Mucosa of gallbladder (tissue), 1 donor: ENCODE data around the gene CD300LB. TPM values are rescaled to one million over a fixed set of nuclear protein-coding genes. Genes with fewer than 3 reads are reported as not detected.
A peak's percentile ranks its signal among the peaks of the same experiment; 100 is the strongest.
"Not testable (repeated sequence)": the region's sequence is repeated elsewhere in the genome, so short reads cannot be mapped to it uniquely, and the experiment has no call there.

Experiments used
- DNase-seq: peaks from one replicate; pipeline ENCODE4 v3.0.0-alpha.2; 2020; ENCODE audit warnings: low spot score
- total RNA-seq: library from RNA; stranded (reverse); gene quantifications from one replicate; pipeline ENCODE4 v1.2.1, GENCODE V29; 2021
- donor health status: DM: no; HTN: no; CAD: no.

CD300LB gene
- total RNA-seq, 1 donor from 2014 or later: 0.49 TPM

DNA sequence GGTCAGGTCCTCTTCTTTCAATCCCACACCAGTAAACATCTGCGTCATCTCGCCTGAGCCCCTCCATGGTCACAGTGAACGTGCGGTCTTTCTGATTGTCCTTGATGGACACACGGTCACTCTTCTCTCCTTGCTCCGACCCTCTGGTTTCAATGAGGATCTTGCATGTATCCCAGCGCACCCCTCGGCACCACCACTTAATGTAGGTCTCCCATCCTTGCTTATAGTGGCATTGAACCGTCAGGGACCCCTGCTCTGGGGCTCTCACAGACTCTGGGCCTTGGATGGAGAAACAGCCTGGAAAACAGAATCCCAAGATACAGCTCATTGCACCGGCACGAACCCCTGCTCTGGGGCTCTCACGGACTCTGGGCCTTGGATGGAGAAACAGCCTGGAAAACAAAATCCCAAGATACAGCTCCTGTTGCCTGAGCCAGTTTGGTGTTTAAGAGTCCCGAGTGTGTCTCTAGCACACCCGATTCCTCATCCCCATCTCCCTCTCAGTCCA is 5.4 kb downstream of the CD300LB start:
- no peak for DNase-seq

- DNase-seq: no peak
Measured at GRCh38 chr17:74525465-74525725, 5.9 kb downstream of the CD300LB start.

GRCh38 chr17:74524653-74525464 is 6.4 kb downstream of the CD300LB start:
- no peak for DNase-seq

DNA sequence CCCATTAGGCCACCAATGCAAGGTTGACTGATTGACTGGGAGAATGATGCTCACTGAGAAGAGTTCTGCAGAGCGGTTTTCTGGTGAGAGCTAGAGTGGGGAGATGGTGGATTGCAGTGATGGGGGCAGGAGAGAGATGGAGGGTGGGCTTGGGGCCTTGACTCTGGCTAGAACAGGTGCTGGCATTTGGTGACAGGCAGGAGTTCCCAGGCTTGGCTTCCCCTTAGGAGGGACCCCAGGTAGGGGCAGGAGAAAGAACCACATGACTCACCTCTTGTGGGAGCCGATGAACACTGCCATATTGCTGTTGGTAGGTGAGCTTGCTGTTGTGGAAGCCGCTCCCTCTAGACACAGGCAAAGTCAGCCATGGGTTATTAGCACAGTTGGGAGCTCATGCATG is 8.0 kb downstream of the CD300LB start:
- DNase-seq: no peak

- DNase-seq: no peak
Measured at GRCh38 chr17:74522381-74523105, 8.7 kb downstream of the CD300LB start.

DNA sequence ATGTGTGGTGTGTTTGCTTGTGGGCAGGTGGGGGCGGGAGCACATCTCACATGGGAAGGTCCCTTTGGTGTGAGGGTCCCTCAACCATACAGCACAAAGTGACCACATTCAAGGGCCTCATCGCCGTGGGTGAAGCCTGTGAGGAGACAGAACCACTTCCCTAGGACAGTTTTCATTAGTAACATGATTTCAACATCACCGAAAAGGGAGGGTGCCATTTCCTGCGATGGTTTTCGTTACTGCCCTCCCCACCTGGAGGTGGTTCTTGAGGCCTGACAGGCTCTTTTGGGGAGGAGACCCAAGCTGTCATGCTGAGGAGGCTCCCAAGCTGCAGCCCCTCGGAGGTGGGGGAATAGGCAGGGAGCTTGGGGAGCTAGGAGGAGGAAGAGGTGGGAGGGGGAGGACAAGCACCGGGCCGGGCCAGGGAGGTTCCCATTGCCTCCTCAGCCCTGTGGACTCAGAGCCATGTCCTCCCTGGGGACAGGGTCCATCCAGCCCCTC is 9.5 kb downstream of the CD300LB start:
- no peak for DNase-seq

DNA sequence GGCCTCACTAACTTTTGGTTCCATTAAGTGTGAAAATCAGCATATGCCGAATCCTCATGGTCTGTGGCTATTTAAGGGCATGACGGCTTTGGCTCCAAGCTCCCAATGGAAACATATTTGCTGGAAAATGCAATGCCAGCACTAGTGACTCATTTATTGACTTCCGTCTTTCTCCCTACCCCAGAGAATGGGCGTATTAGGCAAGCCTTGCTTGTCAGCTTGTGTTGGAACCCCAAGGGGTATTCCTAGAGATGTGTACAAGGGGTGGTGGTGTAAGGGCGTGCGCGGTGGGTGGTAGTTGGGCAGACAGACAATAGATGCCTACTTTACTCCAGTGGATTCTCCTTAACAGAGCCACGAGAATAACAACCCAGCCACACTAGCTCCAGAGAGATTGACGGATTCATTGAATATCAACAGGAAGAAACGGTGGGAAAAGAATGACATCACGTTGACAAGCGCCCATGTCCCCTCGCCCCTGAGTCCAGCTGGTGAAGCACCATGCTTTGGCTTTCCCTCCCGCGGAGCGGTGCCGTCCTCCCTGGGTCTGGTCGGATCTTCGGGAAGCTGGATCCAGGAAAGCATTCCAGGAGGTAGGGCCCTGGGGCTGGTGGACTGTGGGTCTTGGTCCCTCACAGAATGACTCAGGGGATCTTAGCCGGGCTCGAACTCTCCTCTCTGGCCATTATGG is 10.3 kb downstream of the CD300LB start:
- DNase-seq: peak; percentile 30

GRCh38 chr17:74520016-74520434 is 11.2 kb downstream of the CD300LB start:
- DNase-seq: peak; percentile 36

DNA sequence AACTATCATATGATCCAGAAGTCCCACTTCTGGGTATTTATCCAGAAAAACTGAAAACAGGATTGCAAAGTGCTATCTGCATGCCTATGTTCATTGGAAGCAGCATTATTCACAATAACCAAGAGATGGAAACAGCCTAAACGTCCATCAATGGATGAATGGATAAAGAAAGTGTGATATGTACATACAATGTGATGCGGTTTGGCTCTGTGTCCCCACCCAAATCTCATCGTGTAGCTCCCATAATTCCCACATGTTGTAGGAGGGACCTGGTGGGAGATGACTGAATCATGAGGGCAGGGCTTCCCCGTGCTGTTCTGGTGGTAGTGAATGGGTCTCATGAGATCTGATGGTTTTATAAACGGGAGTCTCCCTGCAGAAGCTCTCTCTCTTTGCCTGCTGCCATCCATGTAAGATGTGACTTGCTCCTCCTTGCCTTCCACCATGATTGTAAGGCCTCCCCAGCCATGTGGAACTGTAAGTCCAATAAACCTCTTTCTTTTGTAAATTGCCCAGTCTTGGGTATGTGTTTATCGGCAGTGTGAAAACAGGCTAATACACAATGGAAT is 12.8 kb downstream of the CD300LB start:
- not testable (repeated sequence) for DNase-seq

- DNase-seq: no peak
Measured at GRCh38 chr17:74516561-74517328, 14.5 kb downstream of the CD300LB start.

DNA sequence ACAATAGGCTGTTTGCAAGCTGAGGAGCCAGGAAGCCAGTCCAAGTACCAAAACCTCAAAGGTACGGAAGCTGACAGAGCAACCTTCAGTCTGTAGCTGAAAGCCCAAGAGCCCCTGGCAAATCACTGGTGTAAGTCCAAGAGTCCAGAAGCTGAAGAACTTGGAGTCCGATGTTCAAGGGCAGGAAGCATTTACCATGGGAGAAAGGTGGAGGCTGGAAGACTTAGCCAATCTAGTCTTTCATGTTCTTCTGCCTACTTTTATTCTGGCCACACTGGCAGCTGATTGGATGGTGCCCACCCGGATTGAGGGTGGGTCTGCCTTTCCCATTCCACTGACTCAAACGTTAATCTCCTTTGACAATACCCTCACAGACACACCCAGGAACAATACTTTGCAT is 15.3 kb downstream of the CD300LB start:
- no peak for DNase-seq

DNA sequence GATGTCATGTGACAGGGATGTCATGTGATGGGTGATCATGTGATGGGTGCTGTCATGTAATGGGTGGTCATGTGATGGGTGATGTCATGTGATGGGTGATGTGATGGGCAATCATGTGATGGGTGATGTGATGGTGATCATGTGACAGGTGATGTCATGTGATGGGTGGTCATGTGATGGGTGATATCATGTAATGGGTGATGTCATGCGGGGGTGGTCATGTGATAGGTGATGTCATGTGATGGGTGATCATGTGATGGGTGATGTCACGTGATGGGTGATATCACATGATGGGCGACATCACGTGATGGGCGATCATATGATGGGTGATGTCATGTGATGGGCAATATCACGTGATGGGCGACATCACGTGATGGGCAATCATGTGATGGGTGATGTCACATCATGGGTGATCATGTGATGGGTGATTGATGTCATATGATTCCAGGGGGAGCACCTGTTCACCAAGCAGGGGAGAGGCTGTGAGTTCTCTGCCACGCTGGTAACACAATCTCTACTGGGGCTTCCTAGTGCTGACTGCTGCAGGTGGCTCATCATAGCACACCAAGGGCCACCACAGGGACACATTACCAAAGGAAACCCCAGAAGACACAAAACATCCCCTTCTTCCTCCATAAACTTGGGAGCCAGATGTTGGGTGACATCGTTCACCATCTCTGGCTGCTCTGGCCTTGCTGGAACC is 16.5 kb downstream of the CD300LB start:
- DNase-seq: peak; percentile 19

GRCh38 chr17:74513987-74514631 is 17.2 kb downstream of the CD300LB start:
- peak; percentile 26 for DNase-seq

- peak; percentile 24 for DNase-seq
Measured at GRCh38 chr17:74512624-74513091, 18.6 kb downstream of the CD300LB start.

DNA sequence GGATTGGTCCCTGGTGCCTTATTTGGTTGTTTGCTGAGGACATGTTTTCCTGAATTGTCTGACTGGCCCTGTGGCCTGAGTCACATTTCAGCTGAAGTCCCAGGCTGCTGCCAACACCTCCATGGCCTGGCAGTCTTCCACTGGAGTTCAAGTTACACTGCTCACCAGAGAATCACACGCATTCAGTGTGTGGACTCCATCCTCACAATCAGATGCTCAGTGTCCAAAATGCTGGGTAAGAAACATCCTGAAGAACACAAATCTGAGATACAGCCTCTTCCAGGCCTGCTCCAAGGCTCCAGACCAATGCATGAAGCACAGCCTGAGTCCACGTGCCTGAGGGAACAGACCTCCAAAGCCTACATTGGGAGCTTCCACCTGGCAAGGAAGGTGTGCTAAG is 19.2 kb downstream of the CD300LB start:
- DNase-seq: peak; percentile 10

GRCh38 chr17:74508156-74508555 is 23.1 kb downstream of the CD300LB start:
- no peak for DNase-seq

- DNase-seq: peak; percentile 30
Measured at GRCh38 chr17:74503949-74504348, 27.3 kb downstream of the CD300LB start.

GRCh38 chr17:74502861-74503260 is 28.4 kb downstream of the CD300LB start:
- no peak for DNase-seq

- DNase-seq: no peak
Measured at GRCh38 chr17:74499992-74500391, 31.3 kb downstream of the CD300LB start.

DNA sequence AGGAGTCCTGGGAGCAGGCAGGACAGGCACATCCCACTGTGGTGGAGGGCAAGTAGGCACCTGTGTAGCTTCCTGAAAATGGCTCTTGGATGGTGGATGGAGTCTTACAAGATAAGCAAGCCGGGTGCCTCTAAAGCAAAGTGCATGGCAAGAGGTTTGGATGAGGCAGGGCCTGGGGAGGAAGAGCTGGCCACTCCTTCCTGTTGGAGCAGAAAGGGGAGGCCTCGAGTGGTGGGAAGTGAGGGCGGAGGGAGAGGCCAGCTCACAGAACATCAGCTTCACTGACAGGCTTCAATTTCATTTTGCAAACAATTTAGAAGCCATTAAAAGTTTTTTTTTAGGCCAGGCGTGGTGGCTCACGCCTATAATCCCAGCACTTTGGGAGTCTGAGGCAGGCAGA is 33.8 kb downstream of the CD300LB start:
- no peak for DNase-seq
